Measurements from ENCODE around the gene TVP23A.

DNA sequence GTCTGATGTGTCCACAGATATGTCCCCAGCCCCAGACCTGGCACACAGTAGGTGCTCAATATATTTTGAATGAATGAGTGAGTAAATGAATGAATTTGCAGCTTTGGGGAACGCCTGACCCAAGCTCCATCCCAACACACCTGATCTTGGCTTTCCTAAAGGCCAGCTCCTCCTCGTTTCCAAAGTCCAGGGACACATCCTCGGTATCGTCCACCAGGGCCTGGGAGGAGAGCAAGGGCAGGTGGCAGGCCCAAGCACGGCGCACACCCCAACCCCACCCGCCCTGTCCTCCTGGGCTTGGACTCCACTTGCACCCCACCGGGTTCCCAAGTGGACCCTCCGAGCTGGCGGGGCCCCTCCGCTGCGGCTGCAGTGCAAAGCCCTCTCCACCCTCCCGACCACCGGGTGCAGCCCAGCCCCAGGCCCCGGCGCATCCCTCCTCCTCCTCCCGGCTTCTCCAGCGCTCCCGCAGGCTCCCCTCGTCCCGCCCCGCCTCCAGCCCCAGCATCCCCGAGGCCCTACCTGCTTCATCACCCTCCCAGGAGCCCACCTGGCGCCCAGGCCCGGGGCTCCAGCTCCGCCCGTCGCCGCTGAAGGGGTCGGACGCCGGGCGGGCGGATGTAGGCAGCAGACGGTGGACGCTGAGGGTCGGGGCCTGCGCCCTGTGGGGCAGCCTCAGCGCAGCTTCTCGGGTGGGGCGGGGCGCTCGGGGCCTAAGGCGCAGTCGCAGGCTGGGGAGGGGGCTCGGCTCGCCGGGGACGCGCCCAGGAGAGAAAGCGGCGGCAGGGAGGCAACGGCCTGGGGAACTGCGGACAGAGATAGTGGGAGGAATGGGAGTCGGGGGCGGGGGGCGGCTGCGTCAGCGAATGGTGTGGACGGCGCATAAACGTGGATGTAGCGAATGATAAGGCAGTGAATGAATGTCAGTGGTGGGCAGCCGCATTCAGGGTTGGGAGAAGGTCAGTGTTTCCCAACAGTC lies at the start of gene TVP23A:
- TF ChIP-seq CTCF (IDR thresholded peaks at IDR 0.05) = no peak
- no peak for TF ChIP-seq EZH2 (IDR thresholded peaks at IDR 0.05; ENCODE audit: borderline replicate concordance, insufficient read depth, low read depth, low read length, poor library complexity, severe bottlenecking)
